Common myeloid progenitor, CD34-positive (primary cell): ENCODE results near the gene CHST3.

Experiments used
- CTCF ChIA-PET: fragments of 350-600 bp; sonication (Branson Sonifier 250); formaldehyde crosslinking; loops from one replicate; lab custom pipeline; 2021; ENCODE audit warnings: antibody characterized with exemption; lab: Charles Lee
- POLR2A ChIA-PET: fragments of 350-600 bp; sonication (Branson Sonifier 250); formaldehyde crosslinking; loops from one replicate; lab custom pipeline; 2021; ENCODE audit warnings: antibody characterized with exemption; lab: Charles Lee
- DNase-seq, 3 donors: peaks; one replicate each; pipeline versions ENCODE4 v3.0.0 to v3.0.0-alpha.2; 2013
- H3K27ac ChIP-seq, 2 experiments: 1 replicate in 1 of 2; 2 replicates in 1 of 2; pipeline ENCODE4 v1.7.0; 2013; ENCODE audit warnings: inconsistent platforms in 2 of 2, low read length in 2 of 2, mild to moderate bottlenecking in 2 of 2, low read depth in 1 of 2, moderate library complexity in 1 of 2; ENCODE audit not compliant: severe bottlenecking in 2 of 2, insufficient read depth in 1 of 2, poor library complexity in 1 of 2
- H3K27me3 ChIP-seq, 5 experiments: replicated peaks in 2 of 5; 1 replicate in 3 of 5; 2 replicates in 2 of 5; pipeline versions ENCODE4 v1.6.1 to v1.7.0; 2013; ENCODE audit warnings: low read length in 4 of 5, mild to moderate bottlenecking in 2 of 5, moderate library complexity in 2 of 5, inconsistent platforms in 1 of 5; ENCODE audit not compliant: insufficient read depth in 5 of 5, control insufficient read depth in 4 of 5
- H3K36me3 ChIP-seq, 4 experiments: 1 replicate in 2 of 4; 2 replicates in 2 of 4; pipeline versions ENCODE4 v1.6.1 to v1.7.0; 2013; ENCODE audit warnings: low read length in 3 of 4, control low read depth in 1 of 4, mild to moderate bottlenecking in 1 of 4; ENCODE audit not compliant: control insufficient read depth in 4 of 4, insufficient read depth in 4 of 4
- H3K4me1 ChIP-seq, 4 experiments: 1 replicate in 3 of 4; 2 replicates in 1 of 4; pipeline versions ENCODE4 v1.6.1 to v1.7.1; 2013; ENCODE audit warnings: low read length in 3 of 4, mild to moderate bottlenecking in 3 of 4, control low read depth in 1 of 4, inconsistent platforms in 1 of 4, moderate library complexity in 1 of 4; ENCODE audit not compliant: control insufficient read depth in 4 of 4, insufficient read depth in 4 of 4; ENCODE audit errors: control extremely low read depth in 1 of 4
- H3K4me3 ChIP-seq, 7 experiments: 1 replicate in 4 of 7; 2 replicates in 3 of 7; pipeline versions ENCODE4 v1.5.1 to v1.7.0; 2013; ENCODE audit warnings: mild to moderate bottlenecking in 7 of 7, low read length in 6 of 7, moderate library complexity in 6 of 7, inconsistent platforms in 2 of 7, low read depth in 2 of 7, control low read depth in 1 of 7; ENCODE audit not compliant: insufficient read depth in 4 of 7, control insufficient read depth in 1 of 7; ENCODE audit errors: extremely low read depth in 1 of 7
- H3K9me3 ChIP-seq, 5 experiments: 1 replicate in 4 of 5; 2 replicates in 1 of 5; pipeline versions ENCODE4 v1.6.1 to v1.7.1; 2013; ENCODE audit warnings: low read length in 4 of 5, mild to moderate bottlenecking in 2 of 5, inconsistent platforms in 1 of 5, low read depth in 1 of 5, moderate library complexity in 1 of 5; ENCODE audit not compliant: control insufficient read depth in 4 of 5, insufficient read depth in 2 of 5; ENCODE audit errors: control extremely low read depth in 1 of 5
- WGBS: methylation state at CpG from one replicate; pipeline ENCODE4 v1.1.5; 2013; ENCODE audit not compliant: insufficient coverage; 5-methylcytosine and 5-hydroxymethylcytosine counted together

Gene CHST3

DNA sequence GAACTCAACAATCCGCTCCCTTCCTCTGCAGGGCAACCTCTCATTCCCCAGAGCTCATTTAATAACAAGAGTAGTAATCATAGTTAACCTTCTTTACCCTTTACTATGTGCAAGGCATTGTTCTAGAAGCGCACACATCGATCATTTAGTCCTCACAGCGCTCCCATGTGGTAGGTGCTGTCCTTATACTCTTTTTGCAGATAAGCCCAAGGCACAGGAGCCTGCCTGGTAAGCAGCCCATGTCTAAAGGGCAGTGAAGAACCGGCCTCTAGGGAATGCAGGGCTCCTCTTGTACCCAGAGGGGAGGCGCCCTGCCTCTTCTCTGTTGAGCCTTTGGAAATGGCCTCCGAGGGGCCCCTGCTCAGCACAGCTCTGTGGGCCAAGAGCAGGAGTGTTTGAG is 14.3 kb downstream of the CHST3 start:
- H3K27me3 ChIP-seq: peaks cover 0 to 2% (median 0%) of the 10 kb centered on the region in 5 experiments
- ChIA-PET CTCF (interaction anchor here (1.2 kb wide), 2 partner anchors 11 to 12 kb away, joined by 3 to 5 read pairs; no protein-coding TSS in a partner anchor), POLR2A (interaction anchor here (0.5 kb wide), 1 partner anchor 1123 kb away, joined by 3 read pairs; no protein-coding TSS in a partner anchor)
- no peaks in the 10 kb centered on the region for H3K9me3 ChIP-seq
- no peaks in the 10 kb centered on the region for H3K36me3 ChIP-seq
- DNase-seq: peak in 2 of 3 donors; percentile 5 to 19
- H3K27ac ChIP-seq: no peak overlapping the region
- H3K4me1 ChIP-seq: peaks cover 0 to 3% (median 0%) of the 10 kb centered on the region in 4 experiments
- H3K4me3 ChIP-seq: no peak overlapping the region
- WGBS: 89% methylated on average over 7 of the region's 7 CpGs

DNA sequence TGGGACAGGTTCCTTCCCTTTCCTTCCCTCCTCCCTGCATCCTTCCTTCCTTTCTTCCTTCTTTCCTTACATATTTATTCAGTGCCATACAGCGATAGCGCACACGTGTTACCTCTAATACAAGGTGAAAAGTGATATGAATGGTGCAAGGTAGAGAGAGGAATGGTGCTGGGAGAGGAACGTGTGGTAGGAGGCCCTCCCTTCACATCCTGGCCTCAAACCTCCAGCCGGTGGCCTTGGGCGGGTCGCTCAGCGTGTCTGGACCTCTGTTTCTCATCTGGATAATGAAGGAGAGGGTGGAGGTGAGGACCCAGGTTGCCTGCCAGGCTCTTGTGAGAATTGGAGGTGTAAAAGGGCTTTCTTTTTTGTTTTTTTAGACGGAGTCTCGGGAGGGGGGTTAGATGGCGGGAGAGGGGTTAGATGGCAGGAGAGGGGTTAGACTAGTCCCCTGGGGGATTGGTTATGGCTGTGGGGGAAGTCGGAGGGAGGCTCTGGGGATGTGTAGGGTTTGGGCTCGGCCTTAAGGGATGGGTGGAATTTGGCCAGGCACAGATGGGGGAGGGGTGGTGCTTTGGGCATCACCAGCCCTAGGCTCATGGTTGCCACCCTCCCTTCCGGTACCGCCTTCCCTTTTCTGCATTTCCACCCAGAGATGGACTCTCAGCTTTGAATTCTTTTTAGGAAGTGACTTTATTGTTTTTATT is 14.9 kb downstream of the CHST3 start:
- ChIA-PET CTCF (no interaction called here), POLR2A (no interaction called here)

DNA sequence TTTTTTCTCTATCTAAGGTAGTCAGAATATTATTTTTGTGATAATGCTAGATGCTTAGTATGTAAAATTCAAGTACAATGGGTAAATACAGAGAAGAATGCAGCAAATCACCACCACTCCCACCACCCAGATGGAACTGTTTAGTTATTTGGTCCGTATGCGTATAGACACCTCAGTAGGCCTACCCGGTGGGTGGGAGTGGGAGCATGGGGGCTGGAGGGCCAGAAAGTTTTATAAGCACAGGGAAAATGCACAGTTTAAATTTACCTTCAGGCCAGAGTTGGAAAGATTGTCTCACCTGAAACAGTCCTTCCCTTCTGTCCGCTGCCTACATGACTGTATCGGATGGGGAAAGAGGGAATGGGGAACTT is 15.5 kb downstream of the CHST3 start:
- ChIA-PET POLR2A (no interaction called here), CTCF (no interaction called here)
- DNase-seq: no peak
- Histone ChIP-seq H3K9me3 (no peaks in the 10 kb centered on the region), H3K36me3 (no peaks in the 10 kb centered on the region), H3K4me1 (peaks cover 0 to 3% (median 0%) of the 10 kb centered on the region in 4 experiments), H3K27ac (no peak overlapping the region), H3K27me3 (no peaks in the 10 kb centered on the region), H3K4me3 (no peak overlapping the region)
- 93% methylated on average over 5 of the region's 5 CpGs for WGBS

More for the DNA sequence above, 14.9 kb downstream of the CHST3 start:
- no peaks in the 10 kb centered on the region for H3K36me3 ChIP-seq
- no peaks in the 10 kb centered on the region for H3K27me3 ChIP-seq
- H3K9me3 ChIP-seq: no peaks in the 10 kb centered on the region
- H3K4me3 ChIP-seq: no peak overlapping the region
- 90% methylated on average over 2 of the region's 15 CpGs for WGBS
- H3K27ac ChIP-seq: no peak overlapping the region
- H3K4me1 ChIP-seq: peaks cover 0 to 3% (median 0%) of the 10 kb centered on the region in 4 experiments
- DNase-seq: no peak

DNA sequence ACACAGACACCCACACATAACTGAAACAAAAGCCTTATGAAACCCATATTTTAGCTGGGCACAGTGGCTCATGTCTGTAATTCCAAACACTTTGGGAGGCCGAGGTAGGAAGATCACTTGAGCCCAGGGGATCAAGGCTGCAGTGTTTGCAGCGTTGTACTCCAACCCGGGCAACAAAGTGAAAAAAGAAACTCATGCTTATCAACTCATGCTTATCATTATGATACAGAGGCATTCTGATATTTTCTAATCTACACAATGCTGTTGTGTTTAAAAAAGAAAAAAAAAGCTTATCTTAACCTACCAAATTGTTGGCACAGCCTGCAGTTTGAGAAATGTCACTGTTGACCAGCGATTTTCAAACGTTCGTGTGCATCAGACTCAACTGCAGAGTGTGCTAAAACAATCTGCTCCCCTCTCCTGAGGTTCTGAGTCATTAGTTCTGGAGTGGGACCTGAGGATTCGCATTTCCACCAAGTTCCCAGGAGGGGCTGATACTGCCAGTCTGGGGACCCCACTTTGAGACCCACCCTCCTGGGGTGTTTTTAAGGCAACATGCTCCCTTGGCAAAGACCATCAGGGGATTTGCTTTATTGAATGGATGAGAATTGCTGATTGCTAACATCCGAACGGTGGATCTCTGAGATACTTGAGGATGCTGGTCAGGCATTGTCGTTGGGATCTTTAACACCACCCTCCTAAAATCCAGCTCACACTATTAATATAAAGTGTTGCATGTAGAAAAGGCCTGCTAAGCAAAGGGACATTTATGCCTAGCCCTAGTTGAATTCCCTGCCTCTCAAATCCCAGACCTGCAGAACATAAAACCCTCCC is 16.2 kb downstream of the CHST3 start:
- Histone ChIP-seq H3K9me3 (no peaks in the 10 kb centered on the region), H3K27ac (no peak overlapping the region), H3K36me3 (no peaks in the 10 kb centered on the region), H3K4me3 (no peak overlapping the region), H3K27me3 (no peaks in the 10 kb centered on the region), H3K4me1 (peaks cover 0 to 3% (median 0%) of the 10 kb centered on the region in 4 experiments)
- DNase-seq: peak; percentile 29 to 72 (median 60)
- POLR2A ChIA-PET: no interaction called here
- WGBS: 69% methylated on average over 5 of the region's 10 CpGs
- CTCF ChIA-PET: no interaction called here

DNA sequence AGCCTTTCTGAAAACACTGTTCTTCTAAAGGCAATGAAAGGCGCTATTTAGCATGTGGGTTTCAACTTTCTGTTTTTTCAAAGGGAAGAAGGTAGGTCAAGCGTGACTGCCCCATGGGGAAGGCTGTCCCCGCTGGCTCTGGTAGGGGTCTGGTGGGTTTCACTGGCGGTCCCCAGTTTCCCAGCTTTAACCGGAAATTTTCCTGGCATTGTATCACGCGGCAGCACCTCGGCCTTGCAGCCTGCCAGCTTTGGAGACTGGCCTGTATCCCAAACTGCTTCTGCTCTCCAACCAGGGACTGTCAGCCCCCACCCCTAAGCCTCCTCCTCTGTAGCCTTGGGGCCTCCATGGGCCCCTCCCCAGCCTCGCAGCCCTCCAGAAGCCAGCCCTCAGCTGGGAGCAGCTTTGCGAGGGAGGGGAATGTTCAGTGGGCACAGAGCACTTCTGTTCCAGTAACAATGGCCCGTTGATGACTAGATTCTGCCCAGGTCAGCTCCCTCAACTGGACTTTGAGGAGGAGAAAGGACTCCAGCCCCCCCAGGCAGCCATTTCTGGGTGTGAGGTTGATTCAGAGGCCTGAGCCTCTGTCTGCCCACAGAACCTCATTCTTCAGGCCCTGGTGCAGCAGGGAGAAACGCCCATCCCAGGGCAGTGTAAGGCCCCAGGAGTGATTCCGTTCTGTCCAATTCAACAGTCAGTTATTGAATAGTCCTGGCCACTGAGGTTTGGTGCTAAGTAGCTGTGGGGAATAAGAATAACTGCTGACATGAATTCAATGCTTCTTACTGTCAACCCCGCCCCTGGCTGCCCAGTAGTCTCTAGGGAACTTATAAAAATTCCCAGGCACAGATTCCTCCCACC is 17.1 kb downstream of the CHST3 start:
- no peak overlapping the region for H3K4me3 ChIP-seq
- POLR2A ChIA-PET: no interaction called here
- CTCF ChIA-PET: no interaction called here
- no peak overlapping the region for H3K27ac ChIP-seq
- whole genome bisulfite sequencing: 96% methylated on average over 14 of the region's 14 CpGs
- peaks cover 0 to 3% (median 0%) of the 10 kb centered on the region in 4 experiments for H3K4me1 ChIP-seq
- no peaks in the 10 kb centered on the region for H3K9me3 ChIP-seq
- no peaks in the 10 kb centered on the region for H3K36me3 ChIP-seq
- DNase-seq: no peak
- no peaks in the 10 kb centered on the region for H3K27me3 ChIP-seq

DNA sequence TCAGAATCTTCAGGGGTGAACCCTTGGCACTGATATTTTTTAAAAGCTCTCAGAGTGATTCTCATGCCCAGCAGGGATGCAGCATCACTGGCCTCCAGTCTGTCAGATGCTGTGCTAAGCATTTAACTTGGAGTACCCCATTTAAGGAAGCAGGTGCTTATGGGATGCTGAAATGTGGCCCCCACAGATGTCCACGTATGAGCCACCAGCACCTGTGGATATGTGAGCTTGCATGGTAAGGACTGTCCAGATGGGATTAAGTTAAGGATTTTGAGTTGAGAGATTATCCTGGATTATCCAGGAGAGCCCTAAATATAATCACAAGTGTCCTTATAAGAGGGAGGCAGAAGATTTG is 17.7 kb downstream of the CHST3 start:
- H3K4me1 ChIP-seq: peaks cover 0 to 3% (median 0%) of the 10 kb centered on the region in 4 experiments
- H3K27me3 ChIP-seq: no peaks in the 10 kb centered on the region
- H3K27ac ChIP-seq: no peak overlapping the region
- no peaks in the 10 kb centered on the region for H3K36me3 ChIP-seq
- no CpG with 5 or more reads among the region's 1 CpG for WGBS
- no peak for DNase-seq
- ChIA-PET CTCF (no interaction called here), POLR2A (interaction anchor here (0.5 kb wide), 1 partner anchor 313 kb away, joined by 7 read pairs; no protein-coding TSS in a partner anchor)
- no peak overlapping the region for H3K4me3 ChIP-seq
- H3K9me3 ChIP-seq: no peaks in the 10 kb centered on the region
